MM.1S (cell line): Measurements from ENCODE around the gene NLGN1.

Experiments used
- DNase-seq: peaks from one replicate; pipeline ENCODE4 v3.0.0-alpha.2; 2015
- H2AFZ ChIP-seq: fragments of 300-600 bp; sonication (generic); 2 replicates; pipeline ENCODE4 v1.6.0; 2016; ENCODE audit warnings: antibody characterized with exemption, low read length
- H3F3A ChIP-seq: fragments of 300-600 bp; sonication (generic); 2 replicates; pipeline ENCODE4 v1.6.1; 2016; ENCODE audit warnings: mild to moderate bottlenecking, antibody characterized with exemption, low read length, moderate library complexity, mixed read lengths; ENCODE audit not compliant: insufficient read depth
- H3K27ac ChIP-seq: fragments of 300-600 bp; sonication (generic); 2 replicates; pipeline ENCODE4 v1.5.1; 2016; ENCODE audit warnings: mild to moderate bottlenecking, low read length
- H3K27me3 ChIP-seq: fragments of 300-600 bp; sonication (generic); replicated peaks from 2 replicates; pipeline ENCODE4 v1.6.0; 2016; ENCODE audit warnings: low read length; ENCODE audit not compliant: insufficient read depth
- H3K36me3 ChIP-seq: fragments of 300-600 bp; sonication (generic); replicated peaks from 2 replicates; pipeline ENCODE4 v1.6.1; 2016; ENCODE audit warnings: mild to moderate bottlenecking, low read length, mixed read lengths; ENCODE audit not compliant: insufficient read depth
- H3K4me1 ChIP-seq: fragments of 300-600 bp; sonication (generic); 2 replicates; pipeline ENCODE4 v1.6.1; 2016; ENCODE audit warnings: low read length, mixed read lengths
- H3K4me2 ChIP-seq: fragments of 300-600 bp; sonication (generic); 2 replicates; pipeline ENCODE4 v1.6.0; 2016; ENCODE audit warnings: low read depth, low read length
- H3K4me3 ChIP-seq: fragments of 300-600 bp; sonication (generic); 2 replicates; pipeline ENCODE4 v1.5.1; 2016; ENCODE audit warnings: low read length, mixed read lengths
- H3K79me2 ChIP-seq: fragments of 300-600 bp; sonication (generic); 2 replicates; pipeline ENCODE4 v1.6.1; 2016; ENCODE audit warnings: mixed run types, low read length, mixed read lengths
- H3K9ac ChIP-seq: fragments of 300-600 bp; sonication (generic); 2 replicates; pipeline ENCODE4 v1.6.1; 2016; ENCODE audit warnings: low read length, mixed read lengths
- H3K9me2 ChIP-seq: fragments of 300-600 bp; sonication (generic); replicated peaks from 2 replicates; pipeline ENCODE4 v1.6.1; 2016; ENCODE audit warnings: mild to moderate bottlenecking, low read length, mixed read lengths; ENCODE audit not compliant: insufficient read depth
- H3K9me3 ChIP-seq: fragments of 300-600 bp; sonication (generic); replicated peaks from 2 replicates; pipeline ENCODE4 v1.6.1; 2016; ENCODE audit warnings: mild to moderate bottlenecking, low read length, mixed read lengths; ENCODE audit not compliant: insufficient read depth
- H4K20me1 ChIP-seq: fragments of 300-600 bp; sonication (generic); 2 replicates; pipeline ENCODE4 v1.6.1; 2016; ENCODE audit warnings: mild to moderate bottlenecking, low read length, moderate library complexity, mixed read lengths; ENCODE audit not compliant: insufficient read depth
- CTCF ChIP-seq: fragments of 300-600 bp; sonication (generic); IDR thresholded peaks from 2 replicates; pipeline ENCODE4 v1.5.1; 2016; ENCODE audit warnings: antibody characterized with exemption, low read length, mixed read lengths
- EZH2 ChIP-seq: fragments of 300-600 bp; sonication (generic); optimal IDR thresholded peaks from 2 replicates; pipeline ENCODE3; 2017; ENCODE audit warnings: low read depth, mild to moderate bottlenecking, antibody characterized with exemption, low read length, mixed read lengths
- EZH2phosphoT487 ChIP-seq: fragments of 300-600 bp; sonication (generic); IDR thresholded peaks from 2 replicates; pipeline ENCODE4 v1.6.1; 2018; ENCODE audit warnings: antibody characterized with exemption, low read length

The NLGN1 gene

DNA sequence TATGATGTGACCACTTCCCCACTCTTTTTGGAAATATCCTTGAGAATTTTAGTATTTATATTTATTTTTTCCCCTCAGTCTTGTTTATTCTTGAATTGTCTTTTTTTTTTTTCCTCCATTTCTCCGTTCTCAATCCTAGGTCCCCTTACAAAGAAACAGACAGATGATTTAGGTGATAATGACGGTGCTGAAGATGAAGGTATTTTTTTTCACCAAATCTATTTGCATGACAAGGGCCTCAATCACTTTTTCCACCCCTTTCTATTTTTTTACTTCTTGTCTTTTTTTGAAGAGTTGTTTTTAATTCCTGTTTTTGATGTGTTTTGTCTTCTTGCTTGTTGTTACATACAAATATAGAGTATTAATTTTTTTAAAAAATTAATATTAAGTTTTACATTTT, 402.6 kb downstream of the NLGN1 start:
- no peak overlapping the region for H2AFZ ChIP-seq
- H3K4me3 ChIP-seq, result no peak overlapping the region
- H3K27ac ChIP-seq, result no peak overlapping the region
- no peak overlapping the region for H3K4me2 ChIP-seq
- H3K9me2 ChIP-seq, result no peaks in the 10 kb centered on the region
- DNase-seq, result no peak
- TF ChIP-seq EZH2 (no peak), CTCF (no peak), EZH2phosphoT487 (no peak)
- H3F3A ChIP-seq, result no peaks in the 10 kb centered on the region
- H3K4me1 ChIP-seq, result no peaks in the 10 kb centered on the region
- H3K79me2 ChIP-seq, result no peaks in the 10 kb centered on the region
- no peaks in the 10 kb centered on the region for H3K27me3 ChIP-seq
- no peaks in the 10 kb centered on the region for H4K20me1 ChIP-seq
- H3K9ac ChIP-seq, result no peak overlapping the region
- H3K36me3 ChIP-seq, result no peaks in the 10 kb centered on the region
- H3K9me3 ChIP-seq, result no peaks in the 10 kb centered on the region

DNA sequence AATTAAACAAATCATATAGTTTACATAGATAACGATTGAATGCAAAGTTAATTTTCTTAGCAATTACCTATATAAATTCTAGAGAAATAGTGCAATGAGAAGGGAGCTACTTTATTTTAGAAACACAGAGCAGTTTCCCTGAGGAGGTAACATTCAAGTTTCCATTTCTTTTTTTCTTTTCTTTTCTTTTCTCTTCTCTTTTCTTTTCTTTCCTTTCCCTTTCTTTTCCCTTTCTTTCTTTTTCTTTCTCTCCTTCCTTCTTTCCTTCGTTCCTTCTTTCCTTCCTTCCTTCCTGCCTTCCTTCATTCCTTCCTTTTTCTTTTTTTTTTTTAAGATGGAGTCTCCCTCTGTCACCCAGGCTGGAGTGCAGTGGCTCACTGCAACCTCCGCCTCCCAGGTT, 417.3 kb downstream of the NLGN1 start:
- TF ChIP-seq CTCF (no peak), EZH2 (no peak), EZH2phosphoT487 (no peak)
- H3K36me3 ChIP-seq, result no peaks in the 10 kb centered on the region
- no peaks in the 10 kb centered on the region for H3K9me2 ChIP-seq
- no peak for DNase-seq
- no peak overlapping the region for H3K27ac ChIP-seq
- H3K9ac ChIP-seq, result no peak overlapping the region
- no peaks in the 10 kb centered on the region for H3K79me2 ChIP-seq
- no peak overlapping the region for H3K4me3 ChIP-seq
- no peak overlapping the region for H3K4me2 ChIP-seq
- H4K20me1 ChIP-seq, result no peaks in the 10 kb centered on the region
- H3K4me1 ChIP-seq, result no peaks in the 10 kb centered on the region
- no peaks in the 10 kb centered on the region for H3K27me3 ChIP-seq
- H3F3A ChIP-seq, result no peaks in the 10 kb centered on the region
- H2AFZ ChIP-seq, result no peak overlapping the region
- H3K9me3 ChIP-seq, result no peaks in the 10 kb centered on the region

- H3K27me3 ChIP-seq, result no peaks in the 10 kb centered on the region
- no peak overlapping the region for H3K4me3 ChIP-seq
- no peak overlapping the region for H3K9ac ChIP-seq
- H2AFZ ChIP-seq, result no peak overlapping the region
- H3K9me3 ChIP-seq, result no peaks in the 10 kb centered on the region
- no peaks in the 10 kb centered on the region for H3F3A ChIP-seq
- no peaks in the 10 kb centered on the region for H3K9me2 ChIP-seq
- no peak overlapping the region for H3K4me2 ChIP-seq
- no peaks in the 10 kb centered on the region for H4K20me1 ChIP-seq
- H3K4me1 ChIP-seq, result no peaks in the 10 kb centered on the region
- H3K36me3 ChIP-seq, result no peaks in the 10 kb centered on the region
- no peak for DNase-seq
- H3K79me2 ChIP-seq, result no peaks in the 10 kb centered on the region
- no peak for TF ChIP-seq CTCF
- no peak for TF ChIP-seq EZH2phosphoT487
- TF ChIP-seq EZH2, result no peak
- no peak overlapping the region for H3K27ac ChIP-seq
Measured at GRCh38 chr3:173819368-173819767, 421.8 kb downstream of the NLGN1 start.
